Epidermal melanocyte (primary cell): ENCODE results near the gene SNED1.

Source experiments
- DNase-seq: peaks from one replicate; pipeline ENCODE4 v3.0.0; 2011; ENCODE audit warnings: low spot score; ENCODE audit not compliant: insufficient read length

Gene SNED1

DNA sequence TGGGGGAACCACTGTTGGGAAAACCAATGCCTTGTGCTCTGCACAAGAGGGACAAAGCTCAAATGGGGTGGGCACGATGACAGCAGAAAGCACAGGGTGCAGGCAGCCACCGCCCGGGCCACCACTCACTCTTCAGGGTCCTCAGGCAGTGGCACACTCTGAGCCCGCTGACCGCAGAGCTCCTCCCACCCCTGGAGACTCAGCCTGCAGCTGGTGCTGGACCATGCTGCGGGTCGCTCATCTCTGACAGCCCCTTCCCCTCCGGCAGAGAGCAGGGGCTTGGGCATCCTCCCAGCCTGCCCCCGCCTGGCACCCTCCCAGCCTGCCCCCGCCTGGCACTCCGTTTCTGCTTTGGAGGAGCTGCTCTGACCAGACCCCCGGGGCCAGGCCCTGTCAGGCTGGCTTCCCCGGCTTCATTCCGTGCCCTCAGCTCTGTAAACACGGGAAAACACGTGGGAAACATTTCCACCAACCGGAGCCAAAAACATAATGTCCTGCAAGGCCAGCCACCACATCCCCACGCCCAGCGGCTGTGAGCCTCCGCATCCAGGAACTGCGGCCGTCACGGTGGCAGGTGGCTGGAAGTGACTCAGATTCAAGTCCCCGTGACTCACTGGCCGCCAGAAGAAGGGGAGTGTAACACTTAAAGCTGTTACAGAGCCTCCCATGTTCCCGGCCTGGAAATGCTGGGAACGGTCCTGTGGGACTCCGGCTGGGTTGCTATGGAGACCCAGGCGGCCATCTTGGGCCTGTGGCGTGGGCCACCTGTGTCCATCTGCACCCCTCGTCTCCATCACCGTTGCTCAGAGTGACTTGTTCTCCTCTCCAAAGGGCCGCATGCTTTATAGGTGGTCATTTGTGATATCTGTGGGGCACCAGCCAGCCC, 6.8 kb upstream of the SNED1 start:
- no peak for DNase-seq

DNA sequence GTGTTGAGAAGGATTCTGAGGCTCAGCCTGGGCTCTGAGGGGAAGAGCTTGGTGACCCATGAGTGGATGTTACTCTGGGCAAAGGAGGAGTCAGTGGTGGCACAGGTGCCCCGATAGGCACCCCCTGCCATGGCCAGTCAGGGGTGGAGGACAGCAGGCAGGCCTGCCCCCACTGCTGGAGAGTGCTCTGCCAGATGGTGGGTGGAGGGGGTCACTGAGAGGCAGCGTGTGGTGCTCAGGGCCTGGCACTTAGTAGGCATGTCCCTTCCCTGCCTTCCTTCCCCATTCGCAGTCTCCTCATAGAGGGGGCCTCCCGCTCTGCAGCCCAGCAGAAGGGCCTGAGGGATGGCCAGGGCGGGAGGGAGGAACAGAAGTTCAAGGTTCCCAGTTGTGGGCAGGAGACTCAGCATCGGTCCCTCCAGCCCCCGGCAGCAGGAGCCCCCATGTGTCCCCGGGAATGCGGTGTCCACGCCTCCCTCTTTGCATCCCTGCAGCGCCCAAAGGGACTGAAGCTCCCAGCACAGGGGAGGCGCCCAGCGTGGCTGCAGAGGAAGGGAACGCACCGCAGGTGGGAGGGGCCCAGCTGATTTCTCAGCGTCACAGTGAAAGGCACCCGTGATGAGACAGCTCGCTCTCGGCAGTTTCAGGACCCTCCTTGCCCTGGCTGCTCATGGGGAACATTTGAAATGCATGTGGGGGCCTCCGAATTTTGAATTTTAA, 5.7 kb upstream of the SNED1 start:
- no peak for DNase-seq

DNA sequence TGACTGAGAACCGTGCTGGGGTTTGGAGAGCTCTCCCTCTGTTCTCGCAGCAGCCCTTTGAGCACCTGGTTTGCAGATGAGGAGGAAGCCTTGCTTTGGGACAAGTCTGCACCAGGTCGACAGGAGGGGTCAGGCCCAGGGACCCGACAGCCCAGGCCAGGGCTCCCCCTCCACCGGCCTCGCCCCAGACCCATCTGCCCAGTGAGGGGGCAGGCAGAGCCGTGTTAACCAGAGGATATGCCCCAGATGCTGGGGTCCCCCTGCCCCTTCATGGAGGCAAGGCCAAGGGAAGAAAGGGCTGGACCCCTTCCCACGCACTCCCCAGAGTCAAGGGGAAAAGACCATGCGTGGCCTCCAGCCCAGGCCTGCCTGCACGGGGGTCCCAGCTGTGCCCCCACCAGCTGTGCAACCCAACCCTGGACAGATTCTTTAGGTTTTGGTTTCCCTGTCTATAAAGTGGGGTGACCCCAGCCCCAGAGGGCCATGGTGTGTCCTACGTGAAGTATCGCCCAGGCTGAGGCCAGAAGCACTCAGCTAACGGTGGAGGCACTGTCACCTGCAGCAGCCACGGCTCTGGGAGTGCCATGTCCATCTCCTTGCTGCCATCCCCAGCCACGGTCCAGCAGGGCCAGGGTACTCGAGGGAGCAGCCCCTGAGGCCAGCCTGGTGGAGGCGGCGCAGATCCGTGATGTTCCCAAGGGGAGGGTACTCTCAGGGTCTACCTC, 4.8 kb upstream of the SNED1 start:
- no peak for DNase-seq

DNA sequence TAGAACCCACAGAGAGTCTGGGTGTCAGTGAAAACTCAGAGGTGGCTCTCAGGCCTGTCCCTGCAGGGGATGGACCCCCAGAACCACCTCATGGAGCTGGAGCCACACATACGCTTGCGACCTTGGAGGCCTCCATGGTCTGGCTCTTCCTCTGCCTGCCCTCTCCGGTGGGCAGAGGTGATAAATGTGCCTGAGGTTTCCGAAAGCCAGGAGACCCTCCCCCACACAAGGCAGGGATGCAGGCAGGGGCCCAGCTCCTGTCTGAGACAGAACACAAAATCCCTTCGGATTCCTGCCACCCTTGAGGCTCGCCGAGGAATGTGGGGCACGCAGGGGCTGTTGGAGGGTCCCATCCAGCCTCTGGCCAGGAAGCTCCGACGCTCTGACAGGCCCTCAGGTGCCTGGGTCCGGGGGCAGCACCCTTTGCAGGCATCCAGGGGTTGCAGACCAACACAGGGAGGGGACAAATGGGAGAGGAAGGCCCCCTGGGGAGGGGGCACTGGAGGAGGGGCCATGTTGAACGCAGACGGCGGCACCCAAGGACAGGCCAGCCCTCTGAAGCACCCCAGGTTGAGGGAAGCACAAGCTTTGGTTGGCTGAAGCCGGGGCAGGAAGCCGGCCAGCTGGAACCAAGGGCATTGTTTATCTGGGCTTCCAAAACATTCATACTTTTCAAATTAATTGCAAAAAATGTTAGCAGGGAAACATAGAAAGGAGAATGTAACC, 4.1 kb upstream of the SNED1 start:
- DNase-seq = no peak

DNA sequence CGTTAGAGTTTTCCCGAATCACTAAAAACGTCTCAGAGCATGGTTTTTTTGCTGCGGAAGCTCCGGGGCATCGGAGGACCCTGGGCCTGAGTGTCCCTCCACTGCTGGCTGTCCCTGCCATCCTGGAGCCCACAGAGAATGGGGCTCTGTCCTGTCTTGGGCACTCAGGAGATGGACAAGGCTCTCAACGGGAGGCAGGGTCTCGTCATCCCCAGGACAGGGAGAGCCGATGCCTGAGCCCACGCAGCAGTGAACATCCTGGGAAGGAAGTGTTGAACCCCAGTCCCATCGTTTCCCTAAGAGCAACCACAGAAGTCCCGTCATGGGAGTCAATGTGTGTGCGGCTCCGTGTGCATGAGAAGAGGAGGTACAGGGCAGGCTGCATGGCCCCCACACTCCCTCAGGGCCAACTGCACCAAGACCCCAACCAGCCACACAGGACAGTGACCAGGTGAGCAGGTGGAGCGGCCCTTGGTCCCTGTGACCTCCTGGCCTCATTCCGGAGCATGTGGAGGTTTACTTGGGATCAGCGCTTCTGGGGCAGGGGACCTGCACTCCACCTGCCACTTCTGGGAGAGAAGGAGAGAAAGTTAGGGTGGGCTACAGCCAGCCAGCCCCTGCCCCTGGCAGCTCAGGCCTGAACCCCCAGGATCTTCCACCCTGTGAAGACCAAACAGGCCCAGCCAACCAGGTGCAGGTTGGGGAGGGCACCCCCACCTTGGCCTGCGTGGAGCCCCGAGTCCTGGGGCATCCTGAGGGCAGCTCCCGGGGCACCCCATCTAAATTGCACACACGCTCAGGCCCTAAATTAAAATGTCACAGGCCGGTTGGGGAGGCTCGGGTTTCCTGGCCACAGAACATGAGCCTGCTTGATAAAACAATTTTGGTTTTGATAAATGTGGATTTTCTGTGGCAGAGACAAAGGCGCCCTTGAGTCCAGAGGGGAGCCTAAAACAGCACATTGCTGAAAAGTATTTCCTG, 3.1 kb upstream of the SNED1 start:
- DNase-seq = no peak

DNA sequence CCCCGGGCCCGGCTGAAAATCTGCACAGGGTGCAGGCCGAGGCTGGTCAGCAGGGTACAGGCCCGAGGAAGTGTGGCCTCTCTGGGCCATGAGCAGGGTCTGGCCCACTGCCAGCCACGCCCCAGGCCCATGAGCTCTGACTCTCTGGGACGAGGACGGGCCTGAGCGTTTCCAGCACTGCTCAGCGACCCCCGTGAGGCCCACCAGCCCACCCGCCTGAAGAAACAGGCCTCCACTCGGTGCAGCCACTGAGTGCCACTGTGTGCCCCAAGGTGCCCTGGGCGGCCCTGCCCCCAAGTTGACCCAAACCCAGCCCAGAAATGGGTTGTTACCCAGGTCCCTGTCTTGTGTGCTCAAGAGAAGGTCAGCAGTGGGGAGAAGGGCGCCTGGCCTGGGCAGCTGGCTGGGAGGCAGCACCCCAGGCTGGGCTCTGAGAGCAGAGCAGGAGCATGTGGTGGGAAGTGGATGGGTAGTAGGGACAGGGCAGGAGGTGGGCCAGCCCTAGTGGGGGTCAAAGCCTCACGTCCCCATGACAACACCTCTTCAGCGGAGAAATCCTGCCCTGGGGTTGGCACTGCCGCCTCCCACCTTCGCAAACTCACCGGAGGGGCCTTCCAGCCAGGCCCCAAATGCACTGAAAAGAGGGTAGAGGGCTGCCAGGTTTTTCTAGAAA, 2.1 kb upstream of the SNED1 start:
- no peak for DNase-seq

DNA sequence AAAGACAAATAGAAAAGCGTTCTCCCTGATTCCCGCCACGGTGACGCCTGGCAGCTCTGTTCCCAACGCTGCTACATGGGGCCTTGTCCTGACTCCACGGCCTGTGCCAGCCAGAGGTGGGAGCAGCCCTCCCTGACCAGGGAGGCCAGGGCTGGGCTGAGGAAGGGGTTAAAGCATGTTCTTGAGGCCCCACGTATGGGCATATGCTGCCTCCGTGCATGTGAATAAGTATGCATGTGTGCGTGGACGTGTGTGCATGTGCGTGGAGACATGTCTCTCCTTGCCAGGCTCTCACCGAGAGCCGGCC, 1.6 kb upstream of the SNED1 start:
- no peak for DNase-seq

DNA sequence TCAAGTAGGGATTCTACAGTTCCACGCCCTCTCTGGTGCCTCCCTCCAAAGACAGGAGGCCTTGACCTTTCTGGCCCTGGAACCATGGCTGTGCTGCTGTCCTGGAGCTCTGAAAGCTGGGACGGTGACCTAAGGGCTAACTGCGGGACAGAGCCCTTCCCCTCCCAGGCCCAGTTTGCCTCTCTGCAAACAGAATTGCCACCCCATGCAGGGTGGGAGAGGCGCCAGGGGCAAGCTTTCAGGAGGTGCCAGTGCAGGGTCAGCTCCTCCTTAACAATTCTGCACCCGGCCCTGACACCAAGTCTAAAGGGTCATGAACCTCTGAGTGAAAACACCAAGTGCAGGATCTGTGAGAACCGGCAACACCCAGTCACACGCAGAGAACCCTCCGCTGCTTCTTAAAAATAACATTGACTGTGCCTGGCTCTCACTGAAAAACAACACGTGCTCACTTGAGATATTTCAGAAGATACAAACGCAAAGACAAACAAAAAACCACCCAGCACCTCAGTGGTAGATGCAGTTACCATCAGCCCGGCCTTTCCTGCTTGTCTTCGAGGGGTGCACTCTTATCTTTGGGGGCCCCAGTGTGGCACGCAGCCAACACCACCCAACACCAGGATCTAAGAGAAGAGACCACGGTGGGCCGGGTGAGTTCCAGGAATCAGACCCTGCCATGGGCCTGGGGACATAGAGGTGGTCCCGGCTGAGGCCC, 1.1 kb upstream of the SNED1 start:
- DNase-seq = no peak

DNA sequence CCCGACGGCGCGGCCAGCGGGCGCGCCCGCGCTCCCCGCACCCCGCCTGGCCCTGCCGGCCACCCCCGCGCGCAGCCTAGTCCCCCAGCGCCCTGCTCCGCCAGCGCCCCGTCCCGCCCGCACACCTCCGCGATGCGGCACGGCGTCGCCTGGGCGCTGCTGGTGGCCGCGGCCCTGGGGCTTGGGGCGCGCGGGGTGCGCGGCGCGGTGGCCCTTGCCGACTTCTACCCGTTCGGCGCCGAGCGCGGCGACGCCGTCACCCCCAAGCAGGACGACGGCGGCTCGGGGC, 232 bp downstream of the SNED1 start:
- no peak for DNase-seq

DNA sequence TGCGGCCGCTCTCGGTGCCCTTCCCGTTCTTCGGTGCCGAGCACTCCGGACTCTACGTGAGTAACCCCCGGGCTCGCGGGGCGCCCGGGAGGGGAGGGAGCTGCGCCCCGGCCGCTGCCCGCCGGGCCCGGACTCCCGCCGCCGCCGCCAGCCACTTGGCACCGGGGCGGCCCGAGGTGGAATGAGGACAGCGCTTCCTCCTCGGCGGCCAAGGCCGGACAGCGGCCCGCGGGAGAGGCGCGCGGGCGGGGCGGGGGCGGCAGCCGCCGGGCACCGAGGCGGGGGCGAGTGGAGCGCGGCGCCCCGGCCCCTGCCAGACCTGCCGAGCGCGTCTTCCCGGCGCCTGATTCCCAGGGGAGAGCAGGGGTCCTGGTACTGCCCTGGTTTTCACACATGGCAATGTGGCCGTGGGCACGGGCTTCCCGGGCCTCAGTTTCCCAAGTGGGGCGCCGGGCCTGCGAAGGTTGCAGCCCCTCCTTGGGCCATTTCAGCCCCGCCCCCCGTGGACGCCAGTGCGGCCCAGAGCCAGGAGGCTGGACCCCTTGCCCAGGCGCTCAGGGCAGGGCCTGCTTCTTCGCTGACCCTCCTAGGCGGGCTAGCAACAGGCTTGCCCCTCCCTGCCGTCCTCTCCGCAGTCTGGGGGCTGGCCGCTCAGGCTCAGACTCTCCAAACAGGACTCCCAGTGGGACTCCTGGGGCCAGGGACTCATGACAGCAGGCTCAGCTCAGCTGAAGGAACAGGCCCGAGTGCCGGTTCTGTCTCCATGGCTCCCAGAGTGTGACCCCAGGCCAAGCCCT, 775 bp downstream of the SNED1 start:
- DNase-seq = no peak

DNA sequence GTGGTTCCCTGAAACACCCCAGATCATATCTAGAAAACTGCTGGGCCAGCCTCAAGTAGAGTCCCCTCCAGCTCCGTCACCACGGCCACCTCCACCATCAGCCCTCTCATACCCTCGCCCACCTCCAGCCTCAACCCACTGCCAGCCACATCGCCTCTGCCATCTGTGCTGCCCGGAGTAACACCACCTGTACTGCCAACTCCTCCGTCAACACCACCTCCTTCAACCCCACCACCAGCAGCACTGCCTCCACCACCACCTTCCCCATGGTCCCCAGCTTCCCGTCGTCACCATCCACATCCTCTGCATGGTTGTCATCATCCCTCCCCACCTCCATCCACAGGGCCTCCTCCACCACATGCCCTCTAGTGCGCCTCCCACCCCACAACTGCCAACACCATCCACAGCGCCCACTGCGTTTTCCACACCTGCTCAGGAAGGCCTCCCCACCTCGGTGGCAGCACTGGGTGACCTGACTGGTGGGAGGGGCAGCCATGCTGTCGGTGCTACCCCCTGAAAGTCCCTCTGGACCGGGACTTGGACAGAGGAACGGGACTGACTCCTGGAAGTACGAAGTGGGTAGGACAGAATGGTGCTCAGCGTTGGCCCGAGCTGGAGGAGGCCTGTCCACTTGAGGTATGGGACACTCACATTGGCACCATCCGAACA, 1.6 kb downstream of the SNED1 start:
- DNase-seq = no peak

DNA sequence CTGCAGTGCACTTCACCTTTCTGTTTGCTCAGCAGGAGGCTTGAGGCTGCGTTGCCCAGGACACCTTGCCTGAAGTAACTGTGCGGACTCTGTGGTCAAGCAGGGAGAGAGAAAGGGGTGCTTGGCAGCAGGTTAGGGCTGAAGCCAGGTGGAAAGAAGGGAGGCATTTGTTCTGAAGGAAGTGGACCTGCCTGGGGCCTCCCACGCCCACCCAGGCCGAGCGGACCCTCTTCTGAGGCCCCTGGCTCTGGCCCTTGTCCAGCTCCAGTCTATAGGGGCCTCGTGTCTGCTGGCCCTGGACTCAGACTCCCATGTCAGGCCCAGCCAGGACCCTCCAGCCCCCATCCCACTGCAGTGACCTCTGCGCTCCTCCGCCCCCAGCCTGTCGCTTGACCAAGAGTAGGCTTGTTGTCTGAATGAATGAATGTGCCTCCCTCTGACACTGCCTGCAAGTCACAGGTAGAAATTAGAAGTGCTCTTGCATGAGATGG, 2.5 kb downstream of the SNED1 start:
- no peak for DNase-seq

DNA sequence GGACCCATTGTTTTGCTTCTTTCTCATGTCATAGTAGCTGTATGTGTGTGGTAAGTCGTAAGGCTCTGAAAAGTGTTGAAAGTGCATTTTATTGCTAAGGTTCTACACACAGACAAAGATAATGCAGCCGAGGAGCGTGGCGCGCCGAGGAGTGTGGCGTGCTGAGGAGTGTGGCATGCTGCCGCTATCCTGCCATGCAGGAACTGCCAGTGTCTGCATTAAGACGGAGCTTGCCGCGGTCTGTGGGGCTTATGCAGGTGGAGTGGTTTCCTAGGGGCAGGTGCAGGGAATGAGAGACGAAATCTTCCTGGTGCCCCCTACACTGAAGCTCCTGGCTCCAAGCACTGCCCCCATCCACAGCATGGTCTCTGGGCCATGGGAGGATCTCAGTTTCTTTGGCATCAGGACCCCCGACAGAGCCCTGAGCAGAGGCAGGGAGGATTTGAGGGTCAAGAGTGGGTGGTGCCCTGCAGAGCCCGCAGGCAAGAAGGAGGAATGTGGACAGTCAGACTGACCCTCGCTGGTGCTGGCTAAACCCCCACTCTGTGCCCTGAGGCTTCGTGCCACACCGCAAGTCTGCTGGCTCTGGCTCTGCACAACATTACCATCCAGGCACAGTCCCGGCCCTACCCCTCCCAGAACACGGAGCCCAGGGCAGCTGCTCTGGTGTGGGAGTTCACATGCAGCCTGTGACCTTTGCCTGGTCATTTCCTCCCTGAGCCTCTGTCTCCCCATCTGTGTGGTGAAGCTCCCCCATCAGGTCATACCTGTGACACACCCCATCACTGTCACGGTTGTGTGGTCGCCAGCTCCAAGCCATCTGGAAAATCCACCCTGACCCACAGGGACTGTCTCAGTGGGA, 3.2 kb downstream of the SNED1 start:
- DNase-seq = no peak

DNA sequence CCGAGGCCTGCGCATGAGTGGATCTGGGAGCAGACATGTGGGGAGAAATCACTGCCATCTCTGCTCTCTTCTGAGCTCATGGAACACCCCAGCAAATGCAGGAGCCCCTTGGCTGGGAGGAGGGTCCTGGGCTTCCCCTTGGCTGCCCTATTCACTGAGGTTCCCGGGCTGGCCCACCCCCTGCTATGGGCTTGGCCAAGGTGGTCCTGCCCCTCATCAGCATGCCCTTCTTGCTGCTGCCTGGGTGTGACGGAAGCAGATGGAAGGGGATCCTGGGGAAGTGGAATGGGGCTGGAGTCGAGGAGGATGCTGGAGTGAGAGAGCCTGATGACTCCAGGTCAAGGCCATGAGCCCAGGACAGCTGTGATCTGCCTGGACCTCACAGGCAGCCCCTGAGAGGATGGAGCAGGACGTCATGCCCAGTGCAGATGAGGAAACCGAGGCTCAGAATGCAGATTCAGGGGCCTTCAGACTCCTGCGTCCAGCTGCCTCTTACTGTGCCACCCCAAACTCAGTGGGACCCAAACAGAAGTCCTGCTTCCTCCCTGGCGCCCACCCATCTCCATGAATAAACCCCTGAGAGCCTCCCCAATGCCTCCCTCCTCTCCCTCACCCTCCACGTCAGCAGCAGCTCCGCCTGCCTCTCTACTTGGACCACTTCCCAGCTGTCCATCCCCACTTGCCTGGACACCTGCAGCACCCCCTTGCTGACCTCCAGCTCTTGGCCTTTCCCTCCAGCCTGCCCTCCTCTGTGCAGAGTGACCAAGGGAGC, 4.0 kb downstream of the SNED1 start:
- no peak for DNase-seq

DNA sequence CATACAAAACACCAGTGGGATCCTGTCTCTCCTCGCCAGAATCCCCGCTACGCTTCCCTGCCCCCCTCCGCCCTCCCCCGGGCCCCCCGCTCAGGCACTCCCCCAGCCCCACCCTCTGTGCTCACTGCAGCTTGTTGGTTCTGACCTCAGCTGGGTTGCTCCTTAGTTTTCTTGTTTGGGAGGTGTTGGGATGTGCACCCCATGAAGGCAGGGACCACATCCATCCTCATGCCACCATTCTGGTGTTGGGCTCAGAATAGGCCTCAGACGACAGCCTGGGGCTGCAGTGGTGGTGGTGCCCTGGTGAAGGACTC, 4.6 kb downstream of the SNED1 start:
- no peak for DNase-seq

DNA sequence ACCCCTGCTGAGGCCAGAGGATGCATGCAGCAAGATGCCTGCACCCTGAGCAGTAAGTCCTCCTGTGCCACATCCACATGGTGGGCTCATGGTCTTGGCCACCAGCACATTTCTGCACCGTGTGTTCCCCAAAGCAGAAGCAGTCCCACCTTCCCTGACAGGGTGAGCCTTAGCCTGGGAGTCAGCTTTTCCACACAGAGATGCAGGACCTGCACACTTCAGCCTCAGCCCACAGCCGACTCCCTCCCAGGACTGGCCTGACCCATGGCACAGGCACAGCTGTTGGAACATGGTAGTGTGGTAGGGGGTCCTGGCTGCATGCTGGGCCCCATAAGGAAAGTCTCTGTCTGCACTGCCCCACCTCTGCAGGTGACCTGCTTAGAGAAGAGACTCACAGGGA, 5.0 kb downstream of the SNED1 start:
- DNase-seq = no peak
